Measurements from ENCODE around the gene OR2AE1. TPM values are rescaled to one million over a fixed set of nuclear protein-coding genes. Genes with fewer than 3 reads are reported as not detected.
A peak's percentile ranks its signal among the peaks of the same experiment; 100 is the strongest.

Gene OR2AE1
- total and polyA plus RNA-seq, 2 of the 13 experiments (the other 11 are each of a cell fraction or from before 2014, with no cell fraction given) = not detected

GRCh38 chr7:99876491-99876890 is 342 bp downstream of the OR2AE1 start:
- ATAC-seq (no peak), FAIRE-seq (no peak), DNase-seq (ENCODE audit: low spot score) (no peak)
- POLR2A ChIA-PET = interaction anchor here (2.3 kb wide), 1 partner anchor 16 kb away, joined by 9 read pairs; no protein-coding TSS in a partner anchor
- in situ Hi-C loops (cut with HindIII; ENCODE audit: extremely low pct_ligation_motif_present, low pct_unique_long_range_greater_than_20kb) (no loop called here), intact Hi-C loops (cut with micrococcal nuclease; ENCODE audit: unreplicated experiment) (no loop called here)
- no peaks in the 10 kb centered on the region for H4K20me1 ChIP-seq (ENCODE audit: insufficient read depth, low read length)
- no peaks in the 10 kb centered on the region for H3K9me3 ChIP-seq (ENCODE audit: low read length)
- H3K4me2 ChIP-seq (ENCODE audit: low read depth, low read length) = no peak overlapping the region
- H3K4me1 ChIP-seq (ENCODE audit: insufficient read depth, low read length) = no peaks in the 10 kb centered on the region
- no peak overlapping the region for H3K27ac ChIP-seq (ENCODE audit: extremely low read length, insufficient read depth, low read length)
- H3K4me3 ChIP-seq (replicated peaks in 1 of 3; ENCODE audit: insufficient read depth in 1 of 3, low read depth in 2 of 3, low read length in 3 of 3) = no peak overlapping the region
- CTCF ChIA-PET (ENCODE audit: low intra/inter-chr PET ratio, low total read pairs) = no interaction called here
- no peak overlapping the region for H3K9ac ChIP-seq (ENCODE audit: insufficient read depth, low read depth, low read length)
- TF ChIP-seq, protein P1, sequence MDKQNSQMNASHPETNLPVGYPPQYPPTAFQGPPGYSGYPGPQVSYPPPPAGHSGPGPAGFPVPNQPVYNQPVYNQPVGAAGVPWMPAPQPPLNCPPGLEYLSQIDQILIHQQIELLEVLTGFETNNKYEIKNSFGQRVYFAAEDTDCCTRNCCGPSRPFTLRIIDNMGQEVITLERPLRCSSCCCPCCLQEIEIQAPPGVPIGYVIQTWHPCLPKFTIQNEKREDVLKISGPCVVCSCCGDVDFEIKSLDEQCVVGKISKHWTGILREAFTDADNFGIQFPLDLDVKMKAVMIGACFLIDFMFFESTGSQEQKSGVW (CRISPR knock-in tag; IDR thresholded peaks at IDR 0.05; ENCODE audit: borderline replicate concordance) = no peak
- peak; percentile 40; the same call in 1 of the 2 replicates for TF ChIP-seq STAG1 (CRISPR knock-in tag; IDR thresholded peaks at IDR 0.05)
- no peak for TF ChIP-seq ARHGAP35 (CRISPR knock-in tag; IDR thresholded peaks at IDR 0.05; ENCODE audit: borderline replicate concordance)
- TF ChIP-seq, protein P2, sequence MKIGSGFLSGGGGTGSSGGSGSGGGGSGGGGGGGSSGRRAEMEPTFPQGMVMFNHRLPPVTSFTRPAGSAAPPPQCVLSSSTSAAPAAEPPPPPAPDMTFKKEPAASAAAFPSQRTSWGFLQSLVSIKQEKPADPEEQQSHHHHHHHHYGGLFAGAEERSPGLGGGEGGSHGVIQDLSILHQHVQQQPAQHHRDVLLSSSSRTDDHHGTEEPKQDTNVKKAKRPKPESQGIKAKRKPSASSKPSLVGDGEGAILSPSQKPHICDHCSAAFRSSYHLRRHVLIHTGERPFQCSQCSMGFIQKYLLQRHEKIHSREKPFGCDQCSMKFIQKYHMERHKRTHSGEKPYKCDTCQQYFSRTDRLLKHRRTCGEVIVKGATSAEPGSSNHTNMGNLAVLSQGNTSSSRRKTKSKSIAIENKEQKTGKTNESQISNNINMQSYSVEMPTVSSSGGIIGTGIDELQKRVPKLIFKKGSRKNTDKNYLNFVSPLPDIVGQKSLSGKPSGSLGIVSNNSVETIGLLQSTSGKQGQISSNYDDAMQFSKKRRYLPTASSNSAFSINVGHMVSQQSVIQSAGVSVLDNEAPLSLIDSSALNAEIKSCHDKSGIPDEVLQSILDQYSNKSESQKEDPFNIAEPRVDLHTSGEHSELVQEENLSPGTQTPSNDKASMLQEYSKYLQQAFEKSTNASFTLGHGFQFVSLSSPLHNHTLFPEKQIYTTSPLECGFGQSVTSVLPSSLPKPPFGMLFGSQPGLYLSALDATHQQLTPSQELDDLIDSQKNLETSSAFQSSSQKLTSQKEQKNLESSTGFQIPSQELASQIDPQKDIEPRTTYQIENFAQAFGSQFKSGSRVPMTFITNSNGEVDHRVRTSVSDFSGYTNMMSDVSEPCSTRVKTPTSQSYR (CRISPR knock-in tag; IDR thresholded peaks at IDR 0.05; ENCODE audit: borderline replicate concordance) = no peak
- TF ChIP-seq CTCF (CRISPR knock-in tag; IDR thresholded peaks at IDR 0.05) = peak; percentile 34
- TF ChIP-seq ZBTB33 (CRISPR knock-in tag; IDR thresholded peaks at IDR 0.05) = peak; percentile 88
- H3K27me3 ChIP-seq (ENCODE audit: control insufficient read depth in 1 of 2, insufficient read depth in 2 of 2, low read length in 2 of 2) = no peaks in the 10 kb centered on the region
- H3K79me2 ChIP-seq (ENCODE audit: insufficient read depth, low read length) = no peaks in the 10 kb centered on the region
- H3K36me3 ChIP-seq (replicated peaks in 1 of 2; ENCODE audit: control insufficient read depth in 1 of 2, insufficient read depth in 2 of 2, low read length in 2 of 2) = no peaks in the 10 kb centered on the region
- WGBS (ENCODE audit: low lambda C conversion rate) = 93% methylated on average over 5 of the region's 5 CpGs
- BruUV-seq (replicated peaks) = no TSS peak
- no peak overlapping the region for H2AFZ ChIP-seq (ENCODE audit: low read length)
